Cerebellar cortex (tissue), 1 donor: ENCODE measurements around the gene NOS1AP.

ENCODE experiments used
- DNase-seq: peaks from one replicate; pipeline ENCODE4 v3.0.0-alpha.2; 2015; ENCODE audit warnings: low spot score

NOS1AP gene

GRCh38 chr1:162367073-162367472, 297.6 kb downstream of the NOS1AP start:
- no peak for DNase-seq

- no peak for DNase-seq
These were observed 298.3 kb downstream of the NOS1AP start for GRCh38 chr1:162367772-162368171.

GRCh38 chr1:162368451-162368850, 299.0 kb downstream of the NOS1AP start:
- no peak for DNase-seq

- DNase-seq, result no peak
These were observed 300.1 kb downstream of the NOS1AP start for GRCh38 chr1:162369571-162369970.

- no peak for DNase-seq
These were observed 300.7 kb downstream of the NOS1AP start for GRCh38 chr1:162370161-162370560.

GRCh38 chr1:162370721-162371120, 301.2 kb downstream of the NOS1AP start:
- no peak for DNase-seq

GRCh38 chr1:162371611-162372010, 302.1 kb downstream of the NOS1AP start:
- DNase-seq, result no peak

- DNase-seq, result no peak
These were observed 302.9 kb downstream of the NOS1AP start for GRCh38 chr1:162372159-162373071.

GRCh38 chr1:162373072-162373427, 303.6 kb downstream of the NOS1AP start:
- no peak for DNase-seq

GRCh38 chr1:162373541-162374260, 304.2 kb downstream of the NOS1AP start:
- peak; percentile 19 for DNase-seq

GRCh38 chr1:162374406-162374805, 304.9 kb downstream of the NOS1AP start:
- no peak for DNase-seq

- DNase-seq, result no peak
These were observed 306.0 kb downstream of the NOS1AP start for GRCh38 chr1:162375463-162375862.

GRCh38 chr1:162376691-162377090, 307.2 kb downstream of the NOS1AP start, which contains the start of gene SPATA46:
Gene SPATA46, minus strand, starts transcription at chr1:162376854. Its CDS starts 64 bp downstream, at chr1:162376790.
- DNase-seq, result no peak

- DNase-seq, result no peak
These were observed 310.8 kb downstream of the NOS1AP start for GRCh38 chr1:162380061-162380846.

GRCh38 chr1:162381383-162381782, 311.9 kb downstream of the NOS1AP start, which contains the start of gene C1orf226:
Gene C1orf226, plus strand, starts transcription at chr1:162381728. Its CDS starts 174 bp downstream, at chr1:162381902.
- no peak for DNase-seq

- no peak for DNase-seq
These were observed 312.7 kb downstream of the NOS1AP start for GRCh38 chr1:162381941-162382750.

- no peak for DNase-seq
These were observed 313.6 kb downstream of the NOS1AP start for GRCh38 chr1:162383091-162383490.

- no peak for DNase-seq
These were observed 314.0 kb downstream of the NOS1AP start for GRCh38 chr1:162383516-162383915.

- DNase-seq, result no peak
These were observed 314.6 kb downstream of the NOS1AP start for GRCh38 chr1:162384116-162384515.

GRCh38 chr1:162384601-162385279, 315.2 kb downstream of the NOS1AP start:
- DNase-seq, result no peak

GRCh38 chr1:162385280-162385623, 315.8 kb downstream of the NOS1AP start:
- no peak for DNase-seq
